GM23338 (cell line): Measurements from ENCODE around the gene NPY2R. TPM values are rescaled to one million over a fixed set of nuclear protein-coding genes. Genes with fewer than 3 reads are reported as not detected.

Experiments
- ATAC-seq: fragments of 200-7000 bp; cut with Tn5 transposase; 3 replicates; pipeline ENCODE4 v1.9.1; 2020
- DNase-seq: peaks from one replicate; pipeline ENCODE4 v3.0.0-alpha.2; 2015; ENCODE audit warnings: low spot score
- H2AFZ ChIP-seq: fragments of 200-600 bp; sonication (generic); 2 replicates; pipeline ENCODE4 v1.8.0; 2016; ENCODE audit warnings: antibody characterized with exemption, mild to moderate bottlenecking, moderate library complexity
- H3F3A ChIP-seq: fragments of 200-600 bp; sonication (generic); replicated peaks from 2 replicates; pipeline ENCODE4 v1.8.0; 2017; ENCODE audit warnings: antibody characterized with exemption, mixed run types, low read depth
- H3K27ac ChIP-seq: fragments of 200-600 bp; sonication (generic); 2 replicates; pipeline ENCODE4 v1.6.1; 2016; ENCODE audit warnings: low read depth
- H3K27me3 ChIP-seq: fragments of 200-600 bp; sonication (generic); 2 replicates; pipeline ENCODE4 v1.8.0; 2016; ENCODE audit warnings: mild to moderate bottlenecking, mixed run types, moderate library complexity; ENCODE audit not compliant: insufficient read depth
- H3K36me3 ChIP-seq: fragments of 200-600 bp; sonication (generic); 2 replicates; pipeline ENCODE4 v1.8.0; 2016; ENCODE audit warnings: mild to moderate bottlenecking; ENCODE audit not compliant: insufficient read depth
- H3K4me1 ChIP-seq: fragments of 200-600 bp; sonication (generic); 2 replicates; pipeline ENCODE4 v1.8.0; 2016; ENCODE audit warnings: mild to moderate bottlenecking, moderate library complexity; ENCODE audit not compliant: insufficient read depth
- H3K4me2 ChIP-seq: fragments of 200-600 bp; sonication (generic); 2 replicates; pipeline ENCODE4 v1.7.1; 2017; ENCODE audit warnings: mixed run types
- H3K4me3 ChIP-seq: fragments of 200-600 bp; sonication (generic); 2 replicates; pipeline ENCODE4 v1.6.1; 2016; ENCODE audit warnings: mixed run types
- H3K79me2 ChIP-seq: fragments of 200-600 bp; sonication (generic); replicated peaks from 2 replicates; pipeline ENCODE4 v1.8.0; 2017; ENCODE audit warnings: mild to moderate bottlenecking; ENCODE audit not compliant: insufficient read depth
- H3K9me2 ChIP-seq: fragments of 200-600 bp; sonication (generic); 2 replicates; pipeline ENCODE4 v1.8.0; 2017; ENCODE audit not compliant: insufficient read depth
- H4K20me1 ChIP-seq: fragments of 200-600 bp; sonication (generic); replicated peaks from 2 replicates; pipeline ENCODE4 v1.8.0; 2017; ENCODE audit warnings: mild to moderate bottlenecking; ENCODE audit not compliant: insufficient read depth
- H3K27ac Mint-ChIP-seq: 2 replicates; pipeline ENCODE4 v1.8.0; 2020; ENCODE audit warnings: inconsistent platforms, mild to moderate bottlenecking, moderate library complexity, mixed read lengths
- H3K27me3 Mint-ChIP-seq: 3 replicates; pipeline ENCODE4 v1.8.0; 2022; ENCODE audit warnings: low read depth, mild to moderate bottlenecking, moderate library complexity, mixed read lengths, inconsistent platforms; ENCODE audit not compliant: insufficient read depth, poor library complexity
- H3K36me3 Mint-ChIP-seq: 3 replicates; pipeline ENCODE4 v1.8.0; 2021; ENCODE audit warnings: low read depth, mild to moderate bottlenecking, inconsistent platforms, moderate library complexity, mixed read lengths
- H3K4me1 Mint-ChIP-seq: 3 replicates; pipeline ENCODE4 v1.8.0; 2020; ENCODE audit warnings: mild to moderate bottlenecking, inconsistent platforms, mixed read lengths
- H3K4me3 Mint-ChIP-seq: 3 replicates; pipeline ENCODE4 v1.8.0; 2021; ENCODE audit warnings: moderate library complexity, mild to moderate bottlenecking, inconsistent platforms, mixed read lengths
- H3K9me3 Mint-ChIP-seq: 3 replicates; pipeline ENCODE4 v1.8.0; 2020; ENCODE audit warnings: moderate library complexity, mild to moderate bottlenecking, inconsistent platforms, mixed read lengths
- CREB1 ChIP-seq: fragments of 250-450 bp; sonication (Bioruptor Pico); IDR thresholded peaks from 2 replicates; pipeline ENCODE4 v1.5.0; 2020; ENCODE audit warnings: low read depth, mild to moderate bottlenecking, moderate library complexity
- EZH2phosphoT487 ChIP-seq: fragments of 200-600 bp; sonication (generic); IDR thresholded peaks from one replicate; pipeline ENCODE4 v1.8.1; 2018; ENCODE audit warnings: antibody characterized with exemption; ENCODE audit not compliant: unreplicated experiment
- NANOG ChIP-seq: IDR thresholded peaks from 2 replicates; pipeline ENCODE4 v1.6.1; 2016; ENCODE audit warnings: antibody characterized with exemption, borderline replicate concordance
- POLR2AphosphoS5 ChIP-seq: IDR thresholded peaks from 2 replicates; pipeline ENCODE4 v1.6.1; 2016; ENCODE audit warnings: antibody characterized with exemption, low read depth
- STAT1 ChIP-seq: IDR thresholded peaks from one replicate; pipeline ENCODE4 v1.6.1; 2016; ENCODE audit warnings: antibody characterized with exemption; ENCODE audit not compliant: unreplicated experiment
- ZNF331 ChIP-seq: fragments of 250-450 bp; sonication (Bioruptor Pico); IDR thresholded peaks from 2 replicates; pipeline ENCODE4 v1.5.0; 2020; ENCODE audit warnings: low read depth, mild to moderate bottlenecking, moderate library complexity
- polyA plus RNA-seq: library from polyadenylated mRNA; unstranded; fragments of >200 nt; fragmentation: Nextera tagmentation; extraction: Ambion mirVana; gene quantifications from 2 replicates; pipeline ENCODE4 v1.2.1, GENCODE V29; 2016
- total RNA-seq: library from RNA; depleted of rRNA; stranded (reverse); fragments of >200 nt; shearing (Covaris generic); gene quantifications from 2 replicates; pipeline ENCODE4 v1.2.3, GENCODE V29; 2014; rRNA removed

Gene NPY2R
- total and polyA plus RNA-seq, 2 experiments from 2014 or later: 0.26 to 0.59 TPM

DNA sequence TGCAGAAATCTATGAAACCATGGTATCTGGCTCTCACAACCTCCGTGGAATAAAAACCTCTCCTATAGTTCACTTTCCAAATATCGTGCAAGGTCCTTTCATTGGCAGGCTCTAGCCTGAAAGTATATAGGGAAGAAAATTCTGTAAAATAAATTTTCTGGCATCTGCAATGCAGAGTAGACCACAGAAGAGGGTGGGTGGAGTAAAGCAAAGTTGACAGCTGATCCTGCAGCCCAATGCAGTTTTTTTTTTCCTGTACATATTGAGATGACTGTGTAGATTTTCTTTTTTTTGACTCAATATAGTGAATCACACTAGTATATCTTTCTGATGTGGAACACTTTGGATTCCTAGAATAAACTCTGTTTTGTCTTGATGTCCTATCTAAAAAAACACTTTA is 56.7 kb downstream of the NPY2R start:
- Mint-ChIP-seq H3K27ac (no peak overlapping the region), H3K36me3 (no peaks in the 10 kb centered on the region), H3K4me3 (no peak overlapping the region), H3K9me3 (no peaks in the 10 kb centered on the region), H3K27me3 (no peaks in the 10 kb centered on the region), H3K4me1 (no peaks in the 10 kb centered on the region)
- DNase-seq (no peak), ATAC-seq (no peak)
- no peaks in the 10 kb centered on the region for H3K4me1 ChIP-seq
- no peaks in the 10 kb centered on the region for H3K79me2 ChIP-seq
- H3K27me3 ChIP-seq: no peaks in the 10 kb centered on the region
- no peak overlapping the region for H3K27ac ChIP-seq
- H3K4me3 ChIP-seq: no peak overlapping the region
- no peak for TF ChIP-seq POLR2AphosphoS5
- TF ChIP-seq STAT1: no peak
- TF ChIP-seq ZNF331 (CRISPR knock-in tag): no peak
- TF ChIP-seq CREB1 (CRISPR knock-in tag): no peak
- no peak for TF ChIP-seq EZH2phosphoT487
- TF ChIP-seq NANOG: no peak
- H3K4me2 ChIP-seq: no peak overlapping the region
- H4K20me1 ChIP-seq: no peaks in the 10 kb centered on the region
- H3K9me2 ChIP-seq: no peaks in the 10 kb centered on the region
- no peaks in the 10 kb centered on the region for H3K36me3 ChIP-seq
- H2AFZ ChIP-seq: no peak overlapping the region
- H3F3A ChIP-seq: no peaks in the 10 kb centered on the region

Other genes with a start within 250 kb of the NPY2R start
- 16.0 and 17.8 TPM in 2 replicates for gene MAP9, start 168.3 kb downstream of the NPY2R start, total RNA-seq
- 24.8 and 33.7 TPM in 2 replicates for gene MAP9, start 168.3 kb downstream of the NPY2R start, polyA plus RNA-seq